Ramos (cell line): ENCODE measurements around the gene SLC2A4RG.

Experiments used
- in situ Hi-C: fragments of 300-500 bp; cut with MboI; formaldehyde crosslinking; loops from one replicate; pipeline ENCODE4 v1.14.3; 2022; ENCODE audit warnings: low sequenced_read_pairs; ENCODE audit not compliant: unreplicated experiment

Gene SLC2A4RG, protein sequence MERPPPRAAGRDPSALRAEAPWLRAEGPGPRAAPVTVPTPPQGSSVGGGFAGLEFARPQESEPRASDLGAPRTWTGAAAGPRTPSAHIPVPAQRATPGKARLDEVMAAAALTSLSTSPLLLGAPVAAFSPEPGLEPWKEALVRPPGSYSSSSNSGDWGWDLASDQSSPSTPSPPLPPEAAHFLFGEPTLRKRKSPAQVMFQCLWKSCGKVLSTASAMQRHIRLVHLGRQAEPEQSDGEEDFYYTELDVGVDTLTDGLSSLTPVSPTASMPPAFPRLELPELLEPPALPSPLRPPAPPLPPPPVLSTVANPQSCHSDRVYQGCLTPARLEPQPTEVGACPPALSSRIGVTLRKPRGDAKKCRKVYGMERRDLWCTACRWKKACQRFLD

DNA sequence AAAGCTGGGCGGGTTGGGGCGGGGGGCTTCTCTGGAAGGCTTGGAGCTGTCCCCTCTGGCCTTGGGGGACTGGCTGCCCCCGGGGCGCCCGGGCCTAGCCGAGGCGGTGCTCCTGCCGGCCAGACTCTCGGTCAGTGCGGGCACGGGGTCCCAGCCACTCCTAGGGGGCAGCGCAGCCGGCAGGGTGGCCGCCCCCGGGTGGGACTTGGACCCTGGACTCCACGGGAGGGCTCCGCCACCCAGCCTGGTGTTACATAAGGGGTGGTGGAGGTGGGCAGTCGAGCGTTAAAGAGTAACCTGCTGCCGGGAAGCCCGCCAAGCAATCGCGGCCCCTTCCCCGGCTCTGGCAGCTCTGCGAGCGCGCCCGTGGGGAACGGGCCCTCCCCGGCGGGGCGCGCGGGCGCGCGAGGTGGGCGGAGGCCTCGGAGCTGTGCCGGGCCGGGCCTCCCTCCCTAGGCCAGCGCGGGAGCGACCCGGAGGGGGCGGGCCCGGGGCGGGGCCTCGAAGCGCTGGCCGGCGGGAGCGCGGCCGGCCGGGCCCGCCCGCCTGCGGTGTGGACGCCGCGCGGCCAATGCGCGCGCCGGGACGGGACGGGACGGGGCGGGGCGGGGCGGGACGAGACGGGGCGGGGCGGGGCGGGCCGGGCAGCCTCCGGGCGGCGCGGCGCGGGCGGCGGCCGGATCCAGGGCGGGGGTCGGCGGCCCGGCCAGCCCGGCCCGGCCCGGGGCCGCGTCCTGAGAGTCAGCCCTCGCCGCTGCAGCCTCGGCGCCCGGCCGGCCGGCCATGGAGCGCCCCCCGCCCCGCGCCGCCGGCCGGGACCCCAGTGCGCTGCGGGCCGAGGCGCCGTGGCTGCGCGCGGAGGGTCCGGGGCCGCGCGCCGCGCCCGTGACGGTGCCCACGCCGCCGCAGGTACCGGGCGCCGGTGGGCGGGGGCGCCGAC is at the start of gene SLC2A4RG:
TSS of gene SLC2A4RG (plus strand) at position 647 of the 940 bp plus-strand sequence. CDS start at position 784, 137 bp downstream.
- in situ Hi-C loops: no loop called here

DNA sequence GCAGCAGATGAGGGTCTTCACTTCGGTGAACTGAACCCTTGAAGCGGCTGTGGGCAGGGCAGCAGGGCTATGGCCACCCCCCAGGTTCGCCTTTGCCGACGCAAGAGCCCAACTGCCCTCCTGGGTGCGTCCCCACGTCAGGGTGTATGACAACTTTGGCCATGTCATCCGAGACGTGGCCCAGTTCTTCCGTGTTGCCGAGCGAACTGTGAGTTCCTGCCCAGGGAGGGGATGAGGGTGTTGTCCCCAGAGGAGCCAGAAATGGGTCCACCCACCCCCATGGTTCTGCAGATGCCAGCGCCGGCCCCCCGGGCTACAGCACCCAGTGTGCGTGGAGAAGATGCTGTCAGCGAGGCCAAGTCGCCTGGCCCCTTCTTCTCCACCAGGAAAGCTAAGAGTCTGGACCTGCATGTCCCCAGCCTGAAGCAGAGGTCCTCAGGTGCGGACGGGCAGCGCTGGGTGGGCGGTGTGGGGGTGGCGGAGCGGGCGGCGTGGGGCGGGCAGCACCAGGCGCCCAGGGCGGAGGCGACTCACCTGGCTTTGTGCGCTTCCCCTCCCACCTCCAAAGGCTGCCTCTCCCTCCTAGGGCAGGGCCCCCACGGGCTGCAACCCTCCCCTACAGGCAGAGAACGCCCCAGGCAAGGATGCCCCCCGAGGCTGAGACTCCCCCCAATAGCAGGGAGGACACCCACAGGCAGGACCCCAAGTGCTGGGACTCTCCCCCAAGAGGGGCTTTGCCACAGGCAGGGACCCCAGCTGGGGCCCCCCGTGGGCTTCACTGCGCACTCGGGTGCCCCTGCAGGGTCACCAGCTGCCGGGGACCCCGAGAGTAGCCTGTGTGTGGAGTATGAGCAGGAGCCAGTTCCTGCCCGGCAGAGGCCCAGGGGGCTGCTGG is 49.3 kb upstream of the SLC2A4RG start:
- in situ Hi-C loops: no loop called here

DNA sequence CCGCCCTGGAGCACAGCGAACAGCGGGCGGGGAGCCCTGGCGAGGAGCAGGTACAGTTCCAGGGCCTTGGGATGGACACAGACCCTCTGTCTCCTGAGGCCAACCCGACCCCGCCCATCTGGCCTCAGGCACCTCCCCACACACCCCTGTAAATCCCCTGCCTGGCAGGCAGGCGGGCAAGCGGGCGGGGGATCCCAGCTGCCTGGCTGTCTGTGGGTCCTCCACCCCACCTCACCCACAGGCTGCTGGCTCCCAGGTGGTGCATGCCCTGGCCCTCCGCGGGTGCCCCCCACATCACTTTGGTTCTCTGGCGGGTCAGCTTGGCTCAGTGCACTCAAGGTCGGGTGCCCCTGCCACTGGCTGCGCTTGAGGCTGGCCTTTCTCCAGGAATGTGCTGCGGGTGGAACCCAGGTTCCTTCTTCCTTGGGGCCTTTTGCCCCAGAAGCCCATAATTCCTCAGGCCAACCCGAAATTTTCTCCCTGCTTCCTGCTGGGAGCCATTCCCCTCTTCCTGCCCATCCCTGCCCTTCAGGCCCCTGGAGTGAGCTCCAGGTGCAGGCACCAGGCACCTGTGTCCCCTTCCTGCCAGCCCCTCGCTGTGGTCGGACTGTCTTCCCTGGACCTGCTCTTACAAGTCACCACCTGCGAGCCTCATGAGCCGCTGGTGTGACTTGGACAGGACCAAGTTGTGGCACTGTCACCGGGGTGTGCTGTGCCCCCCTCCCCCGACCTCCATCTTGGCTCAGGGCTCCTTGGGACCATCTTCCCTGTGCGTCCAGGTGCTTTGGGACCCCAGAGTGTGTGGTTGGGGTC is 48.5 kb upstream of the SLC2A4RG start:
- in situ Hi-C loops: no loop called here

DNA sequence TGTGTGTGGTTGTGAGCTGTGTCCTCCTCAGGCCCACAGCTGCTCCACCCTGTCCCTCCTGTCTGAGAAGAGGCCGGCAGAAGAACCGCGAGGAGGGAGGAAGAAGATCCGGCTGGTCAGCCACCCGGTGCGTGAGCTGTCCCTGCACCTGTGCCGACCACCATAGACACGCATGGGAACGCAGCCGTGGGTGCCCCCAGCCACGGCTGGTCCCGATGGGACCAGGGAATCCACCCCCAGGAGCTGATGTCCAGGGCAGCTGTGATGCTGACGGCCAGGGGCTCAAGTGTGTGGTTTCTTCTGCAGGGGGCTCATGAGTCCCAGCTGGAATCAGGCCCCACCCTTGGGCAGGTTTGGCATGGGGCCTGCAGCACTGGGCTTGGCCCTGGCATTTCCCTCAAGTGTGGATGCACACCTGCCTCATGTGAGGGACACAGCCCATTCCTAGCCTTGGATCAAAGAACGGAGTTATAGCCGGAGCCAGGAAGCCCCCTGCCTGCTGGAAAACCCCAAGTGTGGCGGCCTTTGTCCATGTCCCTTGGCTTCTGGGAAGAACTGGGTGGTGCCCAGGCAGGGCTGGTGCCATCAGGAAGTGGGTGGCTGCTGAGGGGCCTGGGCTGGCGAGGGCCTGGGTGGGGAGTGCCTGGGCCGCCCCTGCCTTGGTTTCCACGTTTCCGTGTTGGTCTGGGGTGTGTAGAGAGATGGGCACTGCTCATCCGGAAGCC is 47.7 kb upstream of the SLC2A4RG start:
- in situ Hi-C loops: no loop called here

DNA sequence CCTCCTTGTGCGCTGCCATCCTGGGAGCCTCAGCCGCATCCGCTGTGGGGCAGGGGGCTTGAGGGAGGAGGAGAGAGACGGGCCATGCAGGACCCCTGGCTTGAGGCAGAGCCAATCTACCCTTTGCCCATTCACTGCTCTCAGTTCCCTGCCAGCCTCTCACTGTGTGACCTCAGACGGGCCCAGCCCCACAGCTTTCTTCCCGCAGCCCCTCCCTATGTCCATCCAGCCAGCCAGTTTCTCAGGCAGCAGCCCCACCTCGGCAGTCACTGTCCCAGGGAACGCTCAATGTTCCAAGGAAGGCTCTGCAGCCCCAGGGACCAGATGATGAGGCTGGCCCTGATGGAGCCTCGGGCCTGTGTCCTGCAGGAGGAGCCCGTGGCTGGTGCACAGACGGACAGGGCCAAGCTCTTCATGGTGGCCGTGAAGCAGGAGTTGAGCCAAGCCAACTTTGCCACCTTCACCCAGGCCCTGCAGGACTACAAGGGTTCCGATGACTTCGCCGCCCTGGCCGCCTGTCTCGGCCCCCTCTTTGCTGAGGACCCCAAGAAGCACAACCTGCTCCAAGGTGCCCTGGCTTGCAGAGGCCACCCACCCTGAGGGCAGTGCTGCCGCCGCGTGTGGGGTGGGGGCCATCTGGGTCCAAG is 47.0 kb upstream of the SLC2A4RG start:
- in situ Hi-C loops: no loop called here

DNA sequence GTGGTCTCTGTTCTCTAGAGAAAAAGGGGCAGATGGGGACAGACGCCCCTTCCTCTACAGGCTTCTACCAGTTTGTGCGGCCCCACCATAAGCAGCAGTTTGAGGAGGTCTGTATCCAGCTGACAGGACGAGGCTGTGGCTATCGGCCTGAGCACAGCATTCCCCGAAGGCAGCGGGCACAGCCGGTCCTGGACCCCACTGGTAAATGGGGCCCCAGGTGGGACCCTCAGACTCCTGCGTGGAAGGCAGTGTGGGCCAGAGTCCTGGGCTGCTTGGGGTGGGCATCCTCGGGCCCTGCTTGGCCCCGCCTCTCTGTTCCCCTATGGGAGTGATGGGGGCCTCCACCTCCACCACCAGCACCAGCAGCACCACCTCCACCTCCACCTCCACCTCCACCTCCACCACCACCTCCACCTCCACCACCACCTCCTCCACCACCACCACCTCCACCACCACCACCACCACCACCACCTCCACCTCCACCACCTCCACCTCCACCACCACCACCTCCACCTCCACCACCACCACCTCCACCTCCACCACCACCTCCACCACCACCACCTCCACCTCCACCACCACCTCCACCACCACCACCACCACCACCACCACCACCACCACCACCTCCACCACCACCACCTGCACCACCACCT is 46.4 kb upstream of the SLC2A4RG start:
- in situ Hi-C loops: no loop called here

DNA sequence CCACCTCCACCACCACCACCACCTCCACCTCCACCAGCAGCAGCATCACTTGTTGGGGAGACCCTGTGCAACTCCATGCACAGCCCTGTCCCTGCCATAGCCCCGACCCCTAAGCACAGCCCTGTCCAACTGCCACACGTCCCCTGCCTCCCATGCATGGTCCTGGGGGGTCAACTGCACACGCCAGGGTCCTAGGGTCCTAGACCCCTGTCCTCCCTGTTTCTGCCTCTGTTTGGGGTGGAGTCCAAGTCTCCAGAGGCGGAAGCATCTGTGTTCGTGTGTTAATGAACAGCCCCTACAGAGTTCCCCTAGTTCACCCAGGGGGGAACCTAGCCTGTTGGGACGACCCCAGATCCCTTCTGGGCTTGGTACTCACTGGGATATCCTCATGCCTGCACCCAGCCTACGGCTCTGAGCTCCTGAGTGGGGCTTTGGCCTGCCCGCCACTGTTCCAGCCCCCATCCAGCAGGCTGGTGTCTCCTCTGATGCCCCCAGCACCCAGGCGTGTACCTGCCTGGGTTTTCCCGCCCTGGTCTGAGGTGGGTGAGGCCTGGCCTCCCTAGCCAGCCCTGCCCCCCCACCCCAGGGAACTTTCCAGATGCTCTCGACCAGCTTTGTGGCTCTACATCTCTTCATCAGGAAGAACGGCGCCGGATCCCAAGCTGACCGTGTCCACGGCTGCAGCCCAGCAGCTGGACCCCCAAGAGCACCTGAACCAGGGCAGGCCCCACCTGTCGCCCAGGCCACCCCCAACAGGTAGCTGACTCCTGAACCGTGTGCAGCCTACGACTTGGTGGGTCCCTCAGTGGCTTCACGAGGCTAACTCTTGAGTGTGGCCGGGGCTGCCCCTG is 45.6 kb upstream of the SLC2A4RG start:
- in situ Hi-C loops: no loop called here

DNA sequence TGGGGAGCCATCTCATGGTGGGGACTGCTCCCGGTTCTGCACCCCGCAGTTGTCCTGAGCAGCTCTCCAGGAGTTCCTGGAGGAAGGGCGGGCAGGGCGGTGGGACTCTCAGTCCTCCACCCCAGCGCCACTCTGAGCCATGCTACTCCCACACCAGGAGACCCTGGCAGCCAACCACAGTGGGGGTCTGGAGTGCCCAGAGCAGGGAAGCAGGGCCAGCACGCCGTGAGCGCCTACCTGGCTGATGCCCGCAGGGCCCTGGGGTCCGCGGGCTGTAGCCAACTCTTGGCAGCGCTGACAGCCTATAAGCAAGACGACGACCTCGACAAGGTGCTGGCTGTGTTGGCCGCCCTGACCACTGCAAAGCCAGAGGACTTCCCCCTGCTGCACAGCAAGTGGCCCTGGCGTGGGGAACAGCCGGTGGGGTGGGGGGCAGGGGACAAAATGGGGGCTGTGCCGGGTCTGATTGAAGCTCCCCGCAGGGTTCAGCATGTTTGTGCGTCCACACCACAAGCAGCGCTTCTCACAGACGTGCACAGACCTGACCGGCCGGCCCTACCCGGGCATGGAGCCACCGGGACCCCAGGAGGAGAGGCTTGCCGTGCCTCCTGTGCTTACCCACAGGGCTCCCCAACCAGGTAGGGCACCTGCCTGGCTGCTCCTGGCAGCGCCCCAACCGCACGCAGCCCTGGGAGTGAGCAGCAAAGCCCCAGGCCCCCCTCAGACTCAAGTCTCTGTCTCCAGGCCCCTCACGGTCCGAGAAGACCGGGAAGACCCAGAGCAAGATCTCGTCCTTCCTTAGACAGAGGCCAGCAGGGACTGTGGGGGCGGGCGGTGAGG is 44.8 kb upstream of the SLC2A4RG start:
- in situ Hi-C loops: no loop called here

DNA sequence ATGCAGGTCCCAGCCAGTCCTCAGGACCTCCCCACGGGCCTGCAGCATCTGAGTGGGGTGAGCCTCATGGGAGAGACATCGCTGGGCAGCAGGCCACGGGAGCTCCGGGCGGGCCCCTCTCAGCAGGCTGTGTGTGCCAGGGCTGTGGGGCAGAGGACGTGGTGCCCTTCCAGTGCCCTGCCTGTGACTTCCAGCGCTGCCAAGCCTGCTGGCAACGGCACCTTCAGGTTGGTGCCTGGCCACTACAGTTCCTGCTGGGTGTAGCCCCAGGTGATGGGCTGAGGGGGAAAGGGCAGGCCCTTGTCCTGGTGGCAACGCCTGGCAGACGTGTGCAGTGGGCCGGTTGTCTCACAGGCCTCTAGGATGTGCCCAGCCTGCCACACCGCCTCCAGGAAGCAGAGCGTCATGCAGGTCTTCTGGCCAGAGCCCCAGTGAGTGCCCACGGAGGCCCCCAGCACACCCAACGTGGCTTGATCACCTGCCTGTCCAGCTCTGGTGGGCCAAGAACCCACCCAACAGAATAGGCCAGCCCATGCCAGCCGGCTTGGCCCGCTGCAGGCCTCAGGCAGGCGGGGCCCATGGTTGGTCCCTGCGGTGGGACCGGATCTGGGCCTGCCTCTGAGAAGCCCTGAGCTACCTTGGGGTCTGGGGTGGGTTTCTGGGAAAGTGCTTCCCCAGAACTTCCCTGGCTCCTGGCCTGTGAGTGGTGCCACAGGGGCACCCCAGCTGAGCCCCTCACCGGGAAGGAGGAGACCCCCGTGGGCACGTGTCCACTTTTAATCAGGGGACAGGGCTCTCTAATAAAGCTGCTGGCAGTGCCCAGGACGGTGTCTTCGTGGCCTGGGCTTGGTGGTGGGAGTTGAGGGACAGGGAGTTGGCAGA is 43.9 kb upstream of the SLC2A4RG start:
- in situ Hi-C loops: no loop called here

DNA sequence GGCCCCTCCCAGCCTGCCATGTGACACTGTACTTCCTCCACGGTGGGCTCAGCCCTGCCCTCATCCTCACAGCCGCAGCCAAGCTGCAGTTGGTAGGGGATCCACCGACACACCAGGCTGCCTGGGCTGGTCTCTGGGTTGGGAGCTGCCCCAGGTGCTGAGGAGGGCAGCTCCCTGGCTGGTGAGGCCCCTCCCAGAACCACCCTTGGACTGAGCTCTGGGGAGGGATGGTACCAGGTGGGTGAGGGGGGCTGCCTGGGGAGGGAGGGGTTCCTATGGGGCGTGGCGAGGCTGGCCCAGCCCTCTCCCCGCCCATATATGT is 43.3 kb upstream of the SLC2A4RG start:
- in situ Hi-C loops: no loop called here

DNA sequence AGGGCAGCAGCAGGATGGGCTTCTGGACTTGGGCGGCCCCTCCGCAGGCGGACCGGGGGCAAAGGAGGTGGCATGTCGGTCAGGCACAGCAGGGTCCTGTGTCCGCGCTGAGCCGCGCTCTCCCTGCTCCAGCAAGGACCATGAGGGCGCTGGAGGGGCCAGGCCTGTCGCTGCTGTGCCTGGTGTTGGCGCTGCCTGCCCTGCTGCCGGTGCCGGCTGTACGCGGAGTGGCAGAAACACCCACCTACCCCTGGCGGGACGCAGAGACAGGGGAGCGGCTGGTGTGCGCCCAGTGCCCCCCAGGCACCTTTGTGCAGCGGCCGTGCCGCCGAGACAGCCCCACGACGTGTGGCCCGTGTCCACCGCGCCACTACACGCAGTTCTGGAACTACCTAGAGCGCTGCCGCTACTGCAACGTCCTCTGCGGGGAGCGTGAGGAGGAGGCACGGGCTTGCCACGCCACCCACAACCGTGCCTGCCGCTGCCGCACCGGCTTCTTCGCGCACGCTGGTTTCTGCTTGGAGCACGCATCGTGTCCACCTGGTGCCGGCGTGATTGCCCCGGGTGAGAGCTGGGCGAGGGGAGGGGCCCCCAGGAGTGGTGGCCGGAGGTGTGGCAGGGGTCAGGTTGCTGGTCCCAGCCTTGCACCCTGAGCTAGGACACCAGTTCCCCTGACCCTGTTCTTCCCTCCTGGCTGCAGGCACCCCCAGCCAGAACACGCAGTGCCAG is 42.8 kb upstream of the SLC2A4RG start, which contains the start of gene TNFRSF6B:
TSS of gene TNFRSF6B (plus strand) at position 25 of the 729 bp plus-strand sequence. CDS start at position 141, 116 bp downstream.
- in situ Hi-C loops: no loop called here

DNA sequence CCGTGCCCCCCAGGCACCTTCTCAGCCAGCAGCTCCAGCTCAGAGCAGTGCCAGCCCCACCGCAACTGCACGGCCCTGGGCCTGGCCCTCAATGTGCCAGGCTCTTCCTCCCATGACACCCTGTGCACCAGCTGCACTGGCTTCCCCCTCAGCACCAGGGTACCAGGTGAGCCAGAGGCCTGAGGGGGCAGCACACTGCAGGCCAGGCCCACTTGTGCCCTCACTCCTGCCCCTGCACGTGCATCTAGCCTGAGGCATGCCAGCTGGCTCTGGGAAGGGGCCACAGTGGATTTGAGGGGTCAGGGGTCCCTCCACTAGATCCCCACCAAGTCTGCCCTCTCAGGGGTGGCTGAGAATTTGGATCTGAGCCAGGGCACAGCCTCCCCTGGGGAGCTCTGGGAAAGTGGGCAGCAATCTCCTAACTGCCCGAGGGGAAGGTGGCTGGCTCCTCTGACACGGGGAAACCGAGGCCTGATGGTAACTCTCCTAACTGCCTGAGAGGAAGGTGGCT is 42.2 kb upstream of the SLC2A4RG start:
- in situ Hi-C loops: no loop called here

DNA sequence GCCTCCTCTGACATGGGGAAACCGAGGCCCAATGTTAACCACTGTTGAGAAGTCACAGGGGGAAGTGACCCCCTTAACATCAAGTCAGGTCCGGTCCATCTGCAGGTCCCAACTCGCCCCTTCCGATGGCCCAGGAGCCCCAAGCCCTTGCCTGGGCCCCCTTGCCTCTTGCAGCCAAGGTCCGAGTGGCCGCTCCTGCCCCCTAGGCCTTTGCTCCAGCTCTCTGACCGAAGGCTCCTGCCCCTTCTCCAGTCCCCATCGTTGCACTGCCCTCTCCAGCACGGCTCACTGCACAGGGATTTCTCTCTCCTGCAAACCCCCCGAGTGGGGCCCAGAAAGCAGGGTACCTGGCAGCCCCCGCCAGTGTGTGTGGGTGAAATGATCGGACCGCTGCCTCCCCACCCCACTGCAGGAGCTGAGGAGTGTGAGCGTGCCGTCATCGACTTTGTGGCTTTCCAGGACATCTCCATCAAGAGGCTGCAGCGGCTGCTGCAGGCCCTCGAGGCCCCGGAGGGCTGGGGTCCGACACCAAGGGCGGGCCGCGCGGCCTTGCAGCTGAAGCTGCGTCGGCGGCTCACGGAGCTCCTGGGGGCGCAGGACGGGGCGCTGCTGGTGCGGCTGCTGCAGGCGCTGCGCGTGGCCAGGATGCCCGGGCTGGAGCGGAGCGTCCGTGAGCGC is 41.6 kb upstream of the SLC2A4RG start:
- in situ Hi-C loops: no loop called here
